NT2/D1 (cell line): ENCODE measurements around the gene SLC6A8.
A peak's percentile ranks its signal among the peaks of the same experiment; 100 is the strongest.

Experiments used
- DNase-seq: peaks from one replicate; pipeline ENCODE4 v3.0.0-alpha.2; 2011; ENCODE audit warnings: low read depth, low spot score
- H3K27me3 ChIP-seq: 2 replicates; pipeline ENCODE4 v1.6.0; 2011; ENCODE audit warnings: mild to moderate bottlenecking; ENCODE audit not compliant: insufficient read length, insufficient read depth
- H3K36me3 ChIP-seq: 2 replicates; pipeline ENCODE4 v1.6.1; 2011; ENCODE audit warnings: mild to moderate bottlenecking, low read length, mixed read lengths; ENCODE audit not compliant: insufficient read depth, insufficient read length
- H3K4me1 ChIP-seq: 2 replicates; pipeline ENCODE4 v1.5.1; 2011; ENCODE audit not compliant: insufficient read depth, insufficient read length
- H3K4me3 ChIP-seq: 2 replicates; pipeline ENCODE4 v1.5.1; 2011; ENCODE audit warnings: low read depth; ENCODE audit not compliant: insufficient read length
- H3K9ac ChIP-seq: 2 replicates; pipeline ENCODE4 v1.6.0; 2011; ENCODE audit warnings: low read depth; ENCODE audit not compliant: insufficient read length
- H3K9me3 ChIP-seq: 2 replicates; pipeline ENCODE4 v1.5.1; 2011; ENCODE audit warnings: mild to moderate bottlenecking, low read length; ENCODE audit not compliant: insufficient read depth
- SUZ12 ChIP-seq: IDR thresholded peaks from 2 replicates; pipeline ENCODE4 v1.6.1; 2011; ENCODE audit not compliant: insufficient read length, insufficient read depth; ENCODE audit errors: extremely low read depth
- YY1 ChIP-seq: IDR thresholded peaks from 2 replicates; pipeline ENCODE4 v1.6.1; 2011; ENCODE audit not compliant: insufficient read length, insufficient read depth
- ZNF274 ChIP-seq: IDR thresholded peaks from 2 replicates; pipeline ENCODE4 v1.6.1; 2011; ENCODE audit warnings: mild to moderate bottlenecking, low read depth, low read length

The SLC6A8 gene

GRCh38 chrX:153641627-153642026, 46.1 kb upstream of the SLC6A8 start:
- TF ChIP-seq SUZ12 (no peak), YY1 (no peak), ZNF274 (no peak)
- Histone ChIP-seq H3K36me3 (no peaks in the 10 kb centered on the region), H3K4me3 (no peak overlapping the region), H3K9ac (no peak overlapping the region), H3K4me1 (no peaks in the 10 kb centered on the region), H3K27me3 (peaks cover 58% of the 10 kb centered on the region), H3K9me3 (no peaks in the 10 kb centered on the region)
- DNase-seq = no peak

GRCh38 chrX:153642051-153642654, 45.6 kb upstream of the SLC6A8 start:
- Histone ChIP-seq H3K4me3 (no peak overlapping the region), H3K4me1 (no peaks in the 10 kb centered on the region), H3K9ac (no peak overlapping the region), H3K27me3 (peaks cover 61% of the 10 kb centered on the region), H3K36me3 (no peaks in the 10 kb centered on the region), H3K9me3 (no peaks in the 10 kb centered on the region)
- TF ChIP-seq ZNF274 (no peak), YY1 (no peak), SUZ12 (no peak)
- DNase-seq = no peak

- TF ChIP-seq SUZ12 = no peak
- TF ChIP-seq YY1 = no peak
- no peaks in the 10 kb centered on the region for H3K36me3 ChIP-seq
- H3K9ac ChIP-seq = no peak overlapping the region
- H3K4me1 ChIP-seq = no peaks in the 10 kb centered on the region
- H3K9me3 ChIP-seq = no peaks in the 10 kb centered on the region
- no peak for DNase-seq
- no peak overlapping the region for H3K4me3 ChIP-seq
- peaks cover 68% of the 10 kb centered on the region for H3K27me3 ChIP-seq
These were observed 44.9 kb upstream of the SLC6A8 start for GRCh38 chrX:153642655-153643430.

- Histone ChIP-seq H3K9ac (peak overlapping the region; percentile 21), H3K4me3 (peak overlapping the region; percentile 4), H3K36me3 (no peaks in the 10 kb centered on the region), H3K9me3 (no peaks in the 10 kb centered on the region), H3K4me1 (no peaks in the 10 kb centered on the region), H3K27me3 (peaks cover 76% of the 10 kb centered on the region)
- TF ChIP-seq SUZ12 = no peak
- TF ChIP-seq ZNF274 = no peak
- no peak for TF ChIP-seq YY1
- no peak for DNase-seq
These were observed 44.0 kb upstream of the SLC6A8 start for GRCh38 chrX:153643431-153644351.

GRCh38 chrX:153644356-153645125, 43.2 kb upstream of the SLC6A8 start:
- DNase-seq = no peak
- Histone ChIP-seq H3K36me3 (no peaks in the 10 kb centered on the region), H3K4me1 (no peaks in the 10 kb centered on the region), H3K27me3 (peaks cover 83% of the 10 kb centered on the region), H3K4me3 (peak overlapping the region; percentile 22), H3K9ac (peak overlapping the region; percentile 42), H3K9me3 (no peaks in the 10 kb centered on the region)
- TF ChIP-seq YY1 = no peak
- TF ChIP-seq ZNF274 = no peak
- TF ChIP-seq SUZ12 = no peak

GRCh38 chrX:153645151-153645550, 42.6 kb upstream of the SLC6A8 start:
- Histone ChIP-seq H3K27me3 (peaks cover 79% of the 10 kb centered on the region), H3K4me1 (no peaks in the 10 kb centered on the region), H3K4me3 (no peak overlapping the region), H3K36me3 (no peaks in the 10 kb centered on the region), H3K9ac (no peak overlapping the region), H3K9me3 (no peaks in the 10 kb centered on the region)
- TF ChIP-seq ZNF274 (no peak), SUZ12 (no peak), YY1 (no peak)
- DNase-seq = no peak
